GM19324 (cell line): Measurements from ENCODE around the gene ACAD9.

ENCODE experiments used
- ATAC-seq: cut with Tn5 transposase; IDR thresholded peaks from one replicate; pipeline ENCODE4 v1.9.1; 2021; ENCODE audit warnings: mild to moderate bottlenecking, moderate library complexity; ENCODE audit not compliant: unreplicated experiment, low FRiP score

The ACAD9 gene

DNA sequence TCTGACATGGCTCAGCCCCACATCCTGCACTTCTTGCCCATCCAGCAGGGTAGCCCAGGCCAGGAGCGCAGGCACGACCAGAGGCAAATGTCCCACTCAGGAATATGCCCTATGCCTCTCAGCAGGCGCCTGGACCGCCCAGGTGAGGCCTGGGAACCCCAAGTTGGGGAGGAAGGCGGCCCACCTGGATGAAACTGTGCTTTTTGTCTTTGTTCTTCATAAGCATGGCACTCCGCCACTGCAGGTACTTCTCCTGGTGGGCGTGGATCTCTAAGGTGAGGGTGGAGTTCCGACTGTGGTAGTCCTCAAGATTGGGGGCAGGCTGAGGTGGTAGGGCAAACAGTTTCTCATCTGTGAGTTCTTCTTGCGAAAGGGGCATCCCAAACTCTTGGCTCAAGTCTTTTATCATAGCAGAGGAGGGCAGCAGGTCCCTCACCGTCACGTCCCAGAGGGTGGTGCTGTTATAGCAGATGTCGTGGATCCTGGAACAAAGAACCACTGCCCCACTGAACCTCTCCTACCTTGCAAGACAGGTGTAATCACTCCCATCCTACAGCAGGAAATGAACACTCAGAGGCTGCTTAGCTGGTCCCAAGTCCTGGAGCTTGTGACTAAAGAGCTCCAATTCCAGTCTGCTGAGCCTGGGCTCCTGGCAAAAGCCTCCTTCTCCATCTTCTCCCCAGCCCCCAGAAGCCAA lies 53.2 kb downstream of the ACAD9 start:
- no peak for ATAC-seq

DNA sequence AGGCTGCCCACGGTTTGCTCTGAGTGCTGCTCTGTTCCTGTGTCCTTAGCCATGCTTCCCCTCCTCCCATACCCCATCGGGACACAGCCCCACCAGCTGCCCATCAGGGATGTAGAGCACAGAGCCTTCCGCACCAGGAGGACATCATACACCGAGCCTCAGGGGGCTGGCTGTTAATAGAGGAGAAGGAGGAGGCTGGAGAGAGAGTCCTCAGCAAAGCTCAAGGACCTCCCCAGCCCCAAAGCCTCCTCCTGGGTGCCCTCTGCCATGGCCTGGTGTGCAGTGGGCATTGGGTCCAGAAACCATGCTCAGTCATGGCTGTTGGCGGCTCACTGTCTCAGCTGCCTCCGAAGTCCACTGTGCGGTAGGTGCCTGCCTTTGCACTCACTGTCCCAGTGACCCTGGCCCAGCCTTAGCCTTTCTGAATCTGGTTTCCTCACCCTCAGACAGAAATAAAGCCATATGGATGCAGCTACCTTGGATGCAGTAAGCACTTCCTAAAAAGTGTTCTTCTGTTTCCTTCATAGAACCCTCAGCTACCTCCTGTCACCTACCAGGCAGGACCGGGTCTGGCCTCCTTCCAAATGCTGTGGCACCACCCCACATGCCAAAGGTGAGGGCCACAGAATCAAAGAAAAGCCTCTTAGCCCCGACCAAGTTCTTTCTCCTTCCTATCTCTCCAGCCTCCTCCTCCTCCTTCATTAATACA lies 53.9 kb downstream of the ACAD9 start:
- ATAC-seq: no peak

DNA sequence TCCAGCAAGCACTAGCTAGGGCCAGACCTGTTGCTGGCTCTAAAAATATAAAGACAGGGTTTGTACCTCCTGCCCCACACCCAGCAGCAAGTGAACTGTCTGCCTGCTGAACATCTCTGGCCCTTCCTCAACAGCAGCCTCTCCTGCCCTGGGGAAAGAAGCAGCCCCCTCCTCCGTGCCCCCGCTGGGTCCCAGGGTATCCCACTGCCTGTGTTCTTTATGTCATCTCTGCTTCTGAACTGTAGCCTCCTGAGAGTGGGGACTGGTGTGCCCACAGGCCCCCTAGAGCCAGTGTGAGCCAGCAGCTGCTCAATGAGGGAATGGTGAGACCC lies 54.5 kb downstream of the ACAD9 start:
- no peak for ATAC-seq

DNA sequence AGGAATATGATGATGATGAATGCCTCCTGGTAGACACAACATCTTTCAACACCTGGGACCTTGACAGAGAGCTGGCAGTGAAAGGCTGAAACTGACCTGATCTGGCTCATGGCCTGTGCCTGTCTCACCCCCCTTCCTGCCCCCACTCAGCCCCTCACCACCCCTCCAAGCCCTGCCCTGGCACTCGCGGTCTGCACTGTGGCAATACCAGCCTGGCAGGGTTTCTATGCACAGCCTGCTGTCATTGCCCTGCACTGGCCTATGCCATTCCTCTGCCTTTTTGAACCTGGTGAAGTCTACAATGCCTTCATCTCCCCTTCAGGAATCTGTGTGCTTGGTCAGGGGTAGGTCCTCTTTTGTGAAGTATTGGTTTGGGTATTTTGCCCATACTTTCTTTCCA lies 56.5 kb downstream of the ACAD9 start:
- ATAC-seq: no peak

DNA sequence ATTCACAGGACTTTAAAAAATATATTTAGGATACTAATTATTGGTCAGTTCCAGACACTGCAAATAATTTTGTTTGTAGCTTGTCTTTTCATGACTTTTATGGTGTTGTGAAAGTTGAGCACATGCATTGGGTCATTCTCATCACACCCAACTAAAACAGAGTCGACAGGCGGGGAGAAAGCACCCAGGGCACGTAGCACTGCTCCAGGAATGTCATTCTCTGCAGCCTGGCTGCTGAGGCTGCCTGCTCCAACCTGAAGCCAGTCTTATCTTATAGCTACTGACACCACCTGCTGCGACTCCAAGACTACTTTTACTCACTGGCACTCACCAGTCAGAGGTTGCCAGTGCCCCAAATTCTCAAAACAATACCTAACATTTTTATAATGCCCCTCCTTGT lies 56.9 kb downstream of the ACAD9 start:
- ATAC-seq: no peak

DNA sequence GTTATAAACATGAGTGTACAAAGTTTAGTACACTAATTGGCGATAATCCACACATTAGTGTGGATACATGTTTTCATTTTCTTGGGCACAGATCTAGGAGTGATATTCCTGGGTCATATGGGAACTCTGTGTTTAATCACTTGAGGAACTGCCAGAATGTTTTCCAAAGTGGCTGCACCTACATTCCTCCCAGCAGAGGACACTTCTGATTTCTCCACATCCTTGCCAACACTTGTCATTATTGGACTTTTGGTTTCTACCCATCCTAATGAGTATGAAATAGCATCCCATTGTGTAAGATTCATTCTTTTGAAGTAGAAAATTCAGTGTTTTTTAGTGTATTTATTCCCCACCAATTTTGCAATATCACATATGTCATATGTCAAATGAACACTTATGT lies 60.8 kb downstream of the ACAD9 start:
- ATAC-seq: no peak

DNA sequence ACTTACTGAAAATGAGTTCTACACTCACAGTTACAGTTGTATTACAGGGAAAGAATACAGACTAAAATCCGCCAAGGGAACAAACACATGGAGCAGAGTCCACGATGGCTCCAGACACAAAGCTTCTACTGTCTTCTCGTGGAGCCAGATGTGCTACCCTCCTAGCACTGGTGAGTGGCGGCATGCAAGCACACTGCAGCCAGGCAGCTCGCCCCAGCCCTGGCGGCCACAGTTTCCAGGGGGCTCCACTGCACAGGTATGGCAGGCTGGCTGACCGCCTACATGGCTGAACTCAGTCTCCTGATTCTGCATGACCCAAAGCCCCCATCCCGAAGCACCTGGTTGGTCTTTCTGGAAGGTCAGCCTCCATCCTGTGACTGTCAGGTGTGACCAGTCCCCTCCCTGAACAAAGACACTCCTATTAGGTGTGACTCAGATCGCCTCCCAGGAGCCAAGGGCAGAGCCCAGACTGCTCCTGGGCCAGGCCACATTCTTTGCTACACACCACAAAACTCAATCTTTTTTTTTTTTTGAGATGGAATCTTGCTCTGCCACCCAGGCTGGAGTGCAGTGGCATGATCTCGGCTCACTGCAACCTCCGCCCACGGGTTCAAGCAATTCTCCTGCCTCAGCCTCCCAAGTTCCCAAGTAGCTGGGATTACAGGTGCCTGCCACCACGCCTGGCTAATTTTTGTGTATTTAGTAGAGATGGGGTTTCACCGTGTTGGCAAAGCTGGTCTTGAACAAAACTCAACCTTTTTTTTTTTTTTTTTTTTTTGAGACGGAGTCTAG lies 62.9 kb downstream of the ACAD9 start:
- no peak for ATAC-seq

DNA sequence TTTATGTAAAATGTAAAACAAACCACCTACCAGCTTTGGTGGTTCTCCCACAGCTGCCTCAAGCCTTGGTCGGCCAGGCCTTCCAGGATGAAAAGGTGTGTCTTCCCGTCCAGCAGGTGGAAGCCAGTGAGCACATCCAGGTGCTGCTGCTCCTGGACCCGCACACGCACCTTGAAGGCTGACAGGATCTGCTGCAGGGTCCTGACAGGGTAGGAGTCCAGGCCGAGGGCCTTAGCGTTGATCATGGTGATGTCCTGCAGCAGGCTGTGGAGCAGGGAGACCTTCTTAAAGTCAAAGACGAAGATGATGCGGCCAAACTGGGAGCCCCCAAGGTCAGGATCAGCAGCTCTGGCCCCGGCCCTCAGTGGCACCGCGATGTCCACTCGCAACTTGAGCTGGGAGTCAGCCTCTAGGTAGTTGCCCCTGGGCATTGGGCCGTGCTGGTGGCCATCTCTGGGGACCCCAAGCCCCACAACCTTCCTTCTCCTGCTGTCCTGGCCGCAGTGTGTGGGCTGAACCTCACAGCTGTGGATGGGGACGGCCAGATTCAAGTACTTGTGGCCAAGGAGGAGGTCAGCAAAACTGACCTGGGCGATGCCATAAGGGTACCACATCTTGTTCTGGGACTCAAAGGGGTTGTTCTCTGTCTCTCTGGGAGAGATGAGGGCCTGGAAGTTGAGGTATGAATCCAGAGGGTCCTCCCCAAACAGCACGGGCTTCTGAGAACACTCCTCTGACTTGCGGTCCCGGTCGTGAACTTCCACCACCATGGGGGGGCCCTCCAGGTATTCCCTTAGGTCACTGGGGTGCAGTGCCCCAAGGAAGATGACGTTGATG lies 65.8 kb downstream of the ACAD9 start:
- no peak for ATAC-seq

DNA sequence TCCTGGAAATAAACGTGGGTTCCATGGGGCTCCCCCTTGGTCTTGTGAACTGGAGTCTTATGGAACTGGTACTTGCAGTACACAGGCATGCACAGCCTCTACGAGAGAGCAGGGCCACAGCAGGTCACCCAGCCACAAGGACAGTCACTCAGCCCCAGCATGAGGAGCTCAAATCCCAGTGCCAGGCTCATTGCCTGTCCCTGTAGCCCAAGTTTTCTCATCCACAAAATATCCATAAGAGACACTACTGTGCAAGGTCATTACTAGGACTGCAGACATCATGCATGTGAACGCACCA lies 66.4 kb downstream of the ACAD9 start:
- no peak for ATAC-seq

DNA sequence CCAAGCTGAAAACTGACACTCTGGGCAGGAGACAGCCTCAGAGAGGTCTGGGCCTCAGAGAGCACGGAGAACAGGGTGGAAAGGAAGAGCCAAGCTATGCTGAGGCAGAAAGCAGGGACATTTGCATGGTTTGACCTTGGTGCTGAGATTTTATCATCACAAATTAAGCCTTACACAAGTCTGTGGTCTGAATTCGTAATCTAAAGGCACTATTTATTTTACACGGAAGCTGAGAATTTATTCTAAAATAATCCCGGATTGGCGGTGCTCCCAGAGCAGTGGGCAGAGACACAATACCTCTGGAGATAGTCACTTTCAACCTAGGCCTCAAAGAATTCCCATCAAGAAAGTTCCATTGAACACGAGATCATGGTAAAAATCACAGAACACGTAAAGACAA lies 67.0 kb downstream of the ACAD9 start:
- no peak for ATAC-seq

DNA sequence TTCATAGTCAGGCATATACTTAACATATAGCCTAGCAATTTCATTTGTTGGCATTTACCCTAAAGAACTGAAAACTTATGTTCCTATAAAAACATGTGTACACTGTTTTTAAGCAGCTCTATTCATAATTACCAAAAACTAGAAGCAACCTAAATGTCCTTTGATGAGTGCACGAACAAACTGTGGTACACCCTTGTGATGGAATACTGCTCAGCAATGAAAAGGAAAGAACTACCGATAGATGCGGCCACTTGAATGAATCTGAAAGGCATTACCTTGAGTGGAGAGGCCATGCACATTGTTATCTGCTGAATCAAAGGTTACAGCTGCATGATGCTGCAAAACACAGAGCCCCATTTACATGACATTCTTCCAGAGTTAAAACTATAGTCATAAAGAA lies 69.7 kb downstream of the ACAD9 start:
- ATAC-seq: no peak

DNA sequence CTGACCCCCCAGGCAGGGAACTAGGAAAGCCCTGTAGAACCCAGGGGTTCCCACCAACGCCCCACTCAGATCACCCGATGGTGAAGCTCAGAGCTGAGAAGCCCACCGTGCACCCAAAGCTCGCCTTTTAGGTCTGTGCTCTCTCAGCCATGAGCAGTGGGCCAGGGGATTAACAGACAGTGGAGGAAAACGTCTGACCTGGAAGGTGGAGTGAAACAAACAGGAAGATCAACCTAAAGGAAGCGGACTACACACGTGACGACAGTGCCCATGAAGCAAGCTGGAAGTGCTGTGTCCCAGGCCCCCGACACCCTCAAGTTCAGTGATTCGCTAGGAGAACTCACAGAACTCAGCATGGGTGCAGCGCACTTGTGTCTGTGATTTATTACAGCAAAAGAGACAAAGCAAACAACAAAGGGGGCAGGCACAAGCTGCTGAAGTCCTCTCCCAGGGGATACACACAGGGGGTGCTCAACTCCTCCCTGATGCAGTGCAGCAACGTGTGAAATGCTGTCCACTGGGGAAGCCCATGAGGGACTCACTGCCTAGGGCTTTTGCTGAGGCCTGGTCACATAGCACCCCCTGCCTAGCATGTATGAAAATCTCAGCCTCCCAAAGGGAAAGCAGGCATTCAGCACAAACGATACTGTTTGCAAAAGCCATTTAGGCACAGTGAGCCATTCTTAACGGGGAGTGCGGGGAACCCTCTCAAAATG lies 71.0 kb downstream of the ACAD9 start:
- ATAC-seq: no peak

DNA sequence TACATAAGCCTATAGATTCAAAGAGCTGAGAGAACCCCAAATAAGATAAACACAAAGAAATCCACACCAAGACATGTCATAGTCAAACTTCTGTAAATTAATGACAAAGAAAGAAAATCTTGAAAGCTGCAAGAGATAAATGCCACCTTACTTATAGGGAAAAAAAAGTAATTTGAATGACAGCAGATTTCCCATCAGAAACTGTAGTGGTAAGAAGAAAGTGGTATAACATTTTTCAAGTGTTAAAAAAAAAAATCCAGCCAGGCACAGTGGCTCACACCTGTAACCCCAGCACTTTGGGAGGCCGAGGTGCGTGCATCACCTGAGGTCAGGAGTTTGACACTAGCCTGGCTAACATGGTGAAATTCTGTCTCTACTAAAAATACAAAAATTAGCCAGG lies 77.0 kb downstream of the ACAD9 start:
- no peak for ATAC-seq
